Stimulated activated CD4-positive, alpha-beta T cell treated with anti-CD3 and anti-CD28 coated beads, Interleukin-1b, Interleukin-23, amount 100 ng/mL, for 48 hours (primary cell): ENCODE measurements around the gene SAC3D1.
"Not testable (repeated sequence)": the region's sequence is repeated elsewhere in the genome, so short reads cannot be mapped to it uniquely, and the experiment has no call there.

Experiments used
- DNase-seq: peaks from one replicate; pipeline ENCODE4 v3.0.0-alpha.2; 2020

Gene SAC3D1

GRCh38 chr11:65040847-65041622 is at the start of gene SAC3D1:
SAC3D1 (plus strand) TSS chr11:65041210; CDS start chr11:65041293, 83 bp downstream.
- DNase-seq, result peak; percentile 91

- DNase-seq, result no peak
Measured at GRCh38 chr11:64994318-64994717, 46.7 kb upstream of the SAC3D1 start.

GRCh38 chr11:64996327-64996709 is 44.7 kb upstream of the SAC3D1 start:
- no peak for DNase-seq

- no peak for DNase-seq
Measured at GRCh38 chr11:64996710-64997380, 44.2 kb upstream of the SAC3D1 start, which contains the start of gene BATF2. BATF2 (minus strand) TSS chr11:64996971; CDS start chr11:64996914, 57 bp downstream.

DNA sequence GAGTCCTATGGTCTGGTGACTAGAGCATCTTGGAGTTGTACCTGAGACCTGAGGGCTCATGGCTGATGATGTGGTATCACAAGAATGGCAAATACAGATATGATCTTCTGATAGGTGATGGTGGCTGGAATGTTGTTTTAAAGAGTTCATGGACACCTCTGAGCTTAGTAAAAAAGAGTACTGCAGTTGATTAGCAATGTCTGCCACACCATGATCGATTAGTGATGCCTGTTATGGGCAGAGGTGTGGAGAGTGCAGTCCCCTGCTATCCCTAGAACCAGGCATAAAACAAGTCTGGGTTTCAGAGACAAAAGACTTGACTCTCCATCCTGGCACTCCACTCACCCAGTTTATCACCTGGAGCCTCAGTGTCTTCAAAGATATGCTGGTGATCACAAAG is 42.9 kb upstream of the SAC3D1 start:
- no peak for DNase-seq

DNA sequence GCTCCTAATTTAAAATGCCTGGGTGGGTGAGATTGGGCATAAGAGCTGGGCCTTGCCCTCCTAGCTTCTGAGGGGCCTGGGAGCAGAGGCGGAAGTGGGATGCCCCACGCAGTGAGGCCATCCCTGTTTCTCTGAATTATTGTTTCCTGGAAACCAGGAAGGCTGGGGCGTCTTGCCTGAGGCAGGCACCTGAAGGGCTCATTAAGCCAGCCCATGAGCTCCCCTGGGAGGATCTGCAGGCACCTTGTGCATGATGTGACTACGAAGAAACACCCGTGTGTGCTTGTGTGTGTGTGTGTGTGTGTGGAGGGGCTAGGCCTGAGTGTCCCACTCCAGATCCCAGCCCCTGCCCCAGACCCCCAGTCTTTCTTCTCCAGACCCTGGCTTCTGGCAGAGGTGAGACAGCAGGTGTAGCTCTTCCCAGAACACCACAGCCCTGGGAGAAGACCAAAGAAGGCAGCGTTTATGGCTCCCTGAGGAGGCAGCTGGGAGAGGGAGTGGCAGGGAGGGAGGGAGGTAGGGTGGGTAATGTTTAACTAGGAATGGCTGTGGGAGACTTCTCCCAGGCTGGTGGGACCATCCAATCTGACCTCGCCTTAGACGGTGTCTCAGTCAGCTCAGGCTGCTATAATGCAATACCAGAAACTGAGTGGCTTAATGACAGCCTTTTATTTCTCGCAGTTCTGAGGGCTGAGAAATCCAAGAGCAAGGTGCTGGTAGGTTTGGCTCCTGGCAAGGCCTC is 42.1 kb upstream of the SAC3D1 start:
- DNase-seq, result no peak

- no peak for DNase-seq
Measured at GRCh38 chr11:64999478-64999877, 41.5 kb upstream of the SAC3D1 start.

DNA sequence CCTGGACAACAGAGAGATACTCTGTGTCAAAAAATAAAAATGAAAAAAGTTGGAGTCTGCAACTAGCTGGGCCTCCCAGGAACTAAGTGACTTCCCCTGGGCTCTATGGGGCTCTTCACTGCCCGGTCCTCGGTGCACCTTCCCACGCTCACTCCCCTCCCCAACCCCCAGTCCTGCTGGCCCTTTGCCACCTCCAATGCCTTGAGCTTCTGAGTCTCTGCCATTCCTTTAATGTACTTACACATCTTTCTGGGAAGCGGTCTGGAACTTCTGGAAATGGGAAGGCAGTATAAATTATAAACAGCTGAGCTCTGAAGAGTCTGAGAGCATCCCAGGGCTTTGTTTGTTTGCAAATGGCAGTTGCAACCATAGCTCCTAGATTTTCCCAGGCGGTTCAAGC is 38.3 kb upstream of the SAC3D1 start:
- no peak for DNase-seq

- DNase-seq, result no peak
Measured at GRCh38 chr11:65003282-65003681, 37.7 kb upstream of the SAC3D1 start.

DNA sequence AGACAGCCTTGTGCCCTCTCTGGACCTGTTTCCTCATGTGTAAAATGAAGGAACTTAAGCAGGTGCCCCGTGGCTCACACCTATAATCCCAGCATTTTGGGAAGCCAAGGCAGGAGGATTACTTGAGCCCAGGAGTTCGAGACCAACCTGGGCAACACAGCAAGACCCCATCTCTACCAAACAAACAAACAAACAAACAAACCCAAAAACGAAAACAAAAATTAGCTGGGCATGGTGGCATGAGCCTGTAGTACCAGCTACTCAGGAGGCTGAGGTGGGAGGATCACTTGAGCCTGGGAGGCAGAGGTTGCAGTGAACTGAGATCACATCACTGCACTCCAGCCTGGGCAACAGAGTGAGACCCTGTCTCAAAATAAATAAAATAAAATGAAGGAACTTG is 37.0 kb upstream of the SAC3D1 start:
- not testable (repeated sequence) for DNase-seq

DNA sequence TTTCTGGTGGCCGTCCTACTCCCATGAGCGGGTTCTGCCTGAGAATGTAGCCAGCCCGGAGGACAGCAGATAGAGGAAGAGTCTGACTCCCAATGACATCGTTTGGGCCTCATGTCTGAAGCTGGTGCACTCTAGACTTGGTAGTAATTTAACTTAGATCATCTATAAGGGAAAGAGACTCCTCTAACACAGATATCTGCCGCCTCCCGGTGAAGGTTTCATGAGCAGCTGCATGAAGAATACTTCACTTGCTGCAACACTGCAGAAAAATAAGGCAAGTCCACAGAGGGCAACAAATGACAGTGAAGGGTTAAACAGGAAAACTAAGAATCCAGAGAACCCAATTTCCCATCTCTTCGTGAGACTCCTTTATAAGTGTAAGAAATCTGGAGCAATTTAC is 33.0 kb upstream of the SAC3D1 start:
- DNase-seq, result no peak

GRCh38 chr11:65008873-65009272 is 32.1 kb upstream of the SAC3D1 start:
- DNase-seq, result no peak

DNA sequence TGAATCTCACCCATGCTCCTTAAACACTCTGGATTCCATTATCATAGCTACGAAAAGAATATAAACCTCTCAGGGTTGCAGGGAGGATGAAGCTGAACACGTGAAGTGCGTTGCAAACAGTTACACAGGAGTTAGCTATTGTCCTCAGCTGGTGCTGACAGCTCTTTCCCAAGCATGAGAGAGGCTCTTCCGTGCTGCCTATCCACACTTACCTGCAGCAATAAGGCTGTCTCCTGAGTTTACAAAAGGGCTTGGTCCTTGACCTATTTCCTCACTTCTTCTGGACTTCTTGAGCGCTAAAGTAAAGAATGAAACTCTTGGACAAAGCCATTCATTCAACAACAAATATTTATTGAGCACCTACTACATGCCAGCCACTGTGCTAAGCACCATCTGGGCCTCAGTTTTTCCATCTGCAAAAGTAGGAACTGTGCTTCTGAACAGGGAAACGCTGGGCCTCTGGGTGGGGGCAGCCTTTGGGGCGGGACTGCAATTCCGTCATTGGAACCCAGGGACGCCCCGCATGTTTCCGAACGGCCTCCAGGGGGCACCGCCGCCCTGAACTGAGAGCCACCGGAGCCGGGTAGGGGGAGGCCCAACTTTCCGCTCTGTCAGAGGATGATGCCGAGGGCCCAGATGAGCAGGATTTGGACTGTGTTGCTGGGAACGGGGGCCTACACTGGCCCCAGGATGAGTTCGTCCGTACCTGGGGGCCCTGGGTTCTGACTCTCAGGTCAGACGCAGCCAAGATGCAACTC is 27.7 kb upstream of the SAC3D1 start:
- DNase-seq, result peak; percentile 92

- peak; percentile 86 for DNase-seq
Measured at GRCh38 chr11:65013888-65014725, 26.9 kb upstream of the SAC3D1 start, which contains the start of gene ARL2. ARL2 (plus strand) TSS chr11:65014160; CDS start chr11:65014208, 48 bp downstream.

GRCh38 chr11:65014726-65015227 is 26.2 kb upstream of the SAC3D1 start:
- no peak for DNase-seq

GRCh38 chr11:65016705-65017104 is 24.3 kb upstream of the SAC3D1 start:
- no peak for DNase-seq

GRCh38 chr11:65017937-65018336 is 23.1 kb upstream of the SAC3D1 start:
- DNase-seq, result no peak

- DNase-seq, result no peak
Measured at GRCh38 chr11:65019824-65020223, 21.2 kb upstream of the SAC3D1 start.

GRCh38 chr11:65021003-65021402 is 20.0 kb upstream of the SAC3D1 start:
- no peak for DNase-seq

GRCh38 chr11:65021509-65021908 is 19.5 kb upstream of the SAC3D1 start:
- no peak for DNase-seq

DNA sequence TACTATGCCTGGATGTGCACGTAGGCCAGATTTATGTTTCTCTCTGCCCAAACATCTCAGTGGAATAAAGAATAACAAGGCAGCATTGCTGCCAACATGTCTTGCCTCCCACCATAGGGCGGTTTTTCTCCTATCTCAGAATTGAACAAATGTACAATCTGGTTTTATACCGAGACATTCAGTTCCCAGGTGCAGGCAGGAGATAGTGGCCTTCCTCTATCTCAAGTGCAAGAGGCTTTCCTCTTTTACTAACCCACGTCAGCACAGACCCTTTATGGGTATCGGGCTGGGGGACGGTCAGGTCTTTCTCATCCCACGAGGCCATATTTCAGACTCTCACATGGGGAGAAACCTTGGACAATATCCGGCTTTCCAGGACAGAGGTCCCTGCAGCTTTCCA is 17.5 kb upstream of the SAC3D1 start:
- not testable (repeated sequence) for DNase-seq

DNA sequence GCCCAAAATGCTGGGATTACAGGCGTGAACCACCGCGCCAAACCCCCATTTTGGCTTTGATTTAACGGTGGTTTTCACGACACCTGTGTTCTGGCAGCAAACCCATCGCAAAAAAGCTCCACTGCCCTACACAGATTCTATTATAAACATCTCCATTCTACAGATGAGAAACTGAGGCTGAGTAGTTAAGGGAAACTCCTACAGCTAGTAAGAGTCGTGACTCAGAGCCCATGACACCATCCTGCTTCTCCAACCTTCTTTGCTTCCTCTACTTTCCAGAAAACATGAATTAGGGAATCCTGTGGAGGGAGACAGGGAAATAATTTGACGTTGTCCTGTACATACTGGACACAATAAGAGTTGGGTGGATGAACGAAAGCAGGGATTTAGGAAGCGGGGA is 14.2 kb upstream of the SAC3D1 start:
- DNase-seq, result no peak
